HuH-7 (cell line): Measurements from ENCODE around the gene HBP1.
"Not testable (repeated sequence)": the region's sequence is repeated elsewhere in the genome, so short reads cannot be mapped to it uniquely, and the experiment has no call there.

ENCODE experiments used
- DNase-seq: peaks from one replicate; pipeline ENCODE4 v3.0.0; 2011; ENCODE audit warnings: low spot score

HBP1 gene

GRCh38 chr7:107155726-107156125, 13.1 kb upstream of the HBP1 start:
- DNase-seq: not testable (repeated sequence)

- DNase-seq: no peak
These were observed 11.7 kb upstream of the HBP1 start for GRCh38 chr7:107157091-107157490.

GRCh38 chr7:107158028-107158427, 10.8 kb upstream of the HBP1 start:
- no peak for DNase-seq

GRCh38 chr7:107160389-107160788, 8.4 kb upstream of the HBP1 start:
- no peak for DNase-seq

- no peak for DNase-seq
These were observed 7.4 kb upstream of the HBP1 start for GRCh38 chr7:107161415-107161814.

- DNase-seq: no peak
These were observed 6.3 kb upstream of the HBP1 start for GRCh38 chr7:107162475-107162874.

GRCh38 chr7:107164092-107164491, 4.7 kb upstream of the HBP1 start:
- DNase-seq: no peak

- no peak for DNase-seq
These were observed 3.5 kb upstream of the HBP1 start for GRCh38 chr7:107165341-107165740.

GRCh38 chr7:107166736-107167426, 1.9 kb upstream of the HBP1 start:
- DNase-seq: no peak

GRCh38 chr7:107167483-107168232, 1.1 kb upstream of the HBP1 start:
- DNase-seq: peak; percentile 37

GRCh38 chr7:107169120-107170050, 582 bp downstream of the HBP1 start:
- DNase-seq: peak; percentile 91

GRCh38 chr7:107170051-107170915, 1.5 kb downstream of the HBP1 start:
- DNase-seq: no peak

- DNase-seq: no peak
These were observed 2.7 kb downstream of the HBP1 start for GRCh38 chr7:107171496-107171895.

GRCh38 chr7:107172276-107173032, 3.7 kb downstream of the HBP1 start:
- no peak for DNase-seq

- no peak for DNase-seq
These were observed 4.4 kb downstream of the HBP1 start for GRCh38 chr7:107173191-107173590.

- no peak for DNase-seq
These were observed 5.0 kb downstream of the HBP1 start for GRCh38 chr7:107173691-107174406.

GRCh38 chr7:107179326-107180164, 10.7 kb downstream of the HBP1 start:
- no peak for DNase-seq

GRCh38 chr7:107180378-107180777, 11.6 kb downstream of the HBP1 start:
- DNase-seq: peak; percentile 9

- DNase-seq: no peak
These were observed 12.4 kb downstream of the HBP1 start for GRCh38 chr7:107181172-107181571.
